NCI-H82 treated with DMSO at 0.1 percent for 48 hours (cell line): Measurements from ENCODE around the gene TNRC6A.
A peak's percentile ranks its signal among the peaks of the same experiment; 100 is the strongest.

Experiments used
- DNase-seq: peaks from one replicate; lab custom pipeline; 2025; ENCODE audit not compliant: unreplicated experiment; lab: John Stamatoyannopoulos, UW

The TNRC6A gene

DNA sequence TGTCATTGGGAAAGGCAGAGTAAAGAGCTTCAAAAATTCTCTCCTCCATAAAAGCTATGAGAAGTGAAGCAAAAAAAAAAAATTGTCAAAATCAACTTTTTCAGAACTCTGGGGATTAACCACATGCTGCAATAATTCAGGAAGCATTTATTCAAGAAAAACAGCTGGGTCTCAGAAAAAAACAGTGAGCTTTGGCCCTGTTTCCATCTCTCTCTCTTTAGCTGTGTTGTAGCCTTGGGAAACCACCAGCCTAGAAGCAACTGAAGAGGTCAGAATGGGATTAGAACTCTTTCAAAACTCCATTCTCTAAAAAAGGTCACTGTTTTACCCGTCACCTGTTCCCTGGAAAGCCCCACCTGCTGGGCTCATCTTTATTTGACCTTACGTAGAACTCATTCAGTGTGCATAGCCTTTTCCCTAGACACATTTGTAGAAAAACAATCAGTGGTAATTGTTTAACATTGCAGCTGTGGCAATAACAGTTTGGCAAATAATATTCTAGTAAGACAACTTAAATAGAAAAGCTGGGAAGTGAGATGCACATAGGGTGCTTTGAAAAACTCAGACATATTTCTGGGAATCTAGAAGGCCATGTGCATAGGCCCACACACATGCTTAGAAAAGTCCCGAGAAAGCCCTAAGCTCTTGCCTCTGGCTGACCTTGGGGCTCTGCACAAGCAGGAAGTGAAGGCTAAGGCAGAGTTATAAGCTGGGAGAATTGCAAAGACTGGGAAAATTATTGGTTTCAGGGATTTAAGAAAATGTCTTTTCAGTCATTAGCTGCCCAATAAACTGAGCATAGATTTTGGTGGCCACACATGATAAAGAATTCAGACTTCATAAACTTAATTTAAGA is 134.4 kb downstream of the TNRC6A start:
- no peak for DNase-seq

DNA sequence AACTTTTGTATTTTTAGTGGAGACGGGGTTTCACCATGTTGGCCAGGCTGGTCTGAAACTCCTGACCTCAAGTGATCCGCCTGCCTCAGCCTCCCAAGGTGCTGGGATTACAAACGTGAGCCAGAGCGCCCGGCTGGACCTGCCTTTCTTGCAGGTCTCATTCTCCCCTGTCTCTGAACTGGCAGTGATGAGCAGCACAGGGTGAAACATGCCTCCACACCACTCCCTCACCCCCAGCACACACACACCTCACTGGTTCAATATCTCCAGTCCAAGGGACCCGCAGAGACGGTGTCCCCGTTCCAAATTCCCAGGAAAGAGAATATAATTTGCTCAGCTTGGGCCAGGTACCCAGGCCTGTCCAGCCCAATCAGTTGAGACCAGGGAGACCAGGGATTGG is 139.6 kb downstream of the TNRC6A start:
- no peak for DNase-seq

DNA sequence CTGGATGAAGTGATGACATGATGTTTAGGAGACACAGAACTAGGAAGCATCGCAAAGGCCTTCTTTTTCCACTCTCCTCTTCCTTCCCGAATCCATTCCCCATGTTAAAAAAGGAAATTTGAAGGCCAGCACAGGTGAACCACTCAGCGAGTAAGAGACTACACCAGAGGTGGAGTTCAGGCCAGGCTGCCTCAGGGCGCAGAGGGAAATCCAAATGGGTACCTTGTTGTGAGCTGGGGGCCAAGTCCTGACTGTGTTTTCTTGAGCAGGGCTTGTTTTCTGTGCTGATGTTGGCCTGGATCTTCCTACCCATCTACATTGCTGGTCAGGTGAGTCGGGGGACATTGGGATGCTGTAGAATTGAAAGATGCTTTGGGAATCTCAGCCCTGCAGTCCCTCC is 142.4 kb downstream of the TNRC6A start:
- DNase-seq, result no peak

DNA sequence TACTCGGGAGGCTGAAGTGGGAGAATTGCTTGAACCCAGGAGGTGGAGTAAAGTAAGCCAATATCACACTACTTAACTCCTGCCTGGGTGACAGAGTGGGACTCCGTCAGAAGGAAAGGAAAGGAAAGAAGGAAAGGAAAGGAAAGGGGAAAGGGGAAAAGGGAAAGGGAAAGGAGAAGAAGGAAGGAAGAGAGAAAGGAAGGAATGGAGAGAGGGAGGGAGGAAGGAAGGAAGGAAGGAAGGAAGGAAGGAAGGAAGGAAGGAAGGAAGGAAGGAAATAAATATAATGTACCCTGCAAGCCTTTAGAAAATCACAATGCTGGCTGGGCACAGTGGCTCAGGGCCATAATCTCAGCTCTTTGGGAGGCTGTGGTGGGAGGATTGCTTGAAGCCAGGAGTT is 143.6 kb downstream of the TNRC6A start:
- no peak for DNase-seq

DNA sequence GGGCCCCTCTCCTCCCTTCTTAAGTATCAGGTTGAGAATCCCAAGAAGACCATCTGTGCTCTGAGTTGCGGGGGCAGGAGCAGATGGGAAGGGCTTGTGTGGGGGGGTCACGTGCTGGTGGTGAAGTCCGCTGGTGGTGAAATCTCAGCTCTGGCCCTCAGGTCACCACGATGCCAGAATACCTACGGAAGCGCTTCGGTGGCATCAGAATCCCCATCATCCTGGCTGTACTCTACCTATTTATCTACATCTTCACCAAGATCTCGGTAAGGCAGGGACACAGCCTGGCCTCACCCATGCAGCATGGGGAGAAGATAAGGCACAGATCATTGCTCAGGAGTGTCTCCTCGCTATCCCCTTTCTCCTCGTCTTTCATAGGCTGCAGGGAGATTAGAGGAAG is 146.0 kb downstream of the TNRC6A start:
- peak; percentile 72 for DNase-seq
